GM19025 (cell line): ENCODE data around the gene ATP2A2.
"Not testable (repeated sequence)": the region's sequence is repeated elsewhere in the genome, so short reads cannot be mapped to it uniquely, and the experiment has no call there.

ENCODE experiments used
- ATAC-seq: cut with Tn5 transposase; IDR thresholded peaks from one replicate; pipeline ENCODE4 v1.9.1; 2021; ENCODE audit warnings: mild to moderate bottlenecking, low read depth, moderate library complexity; ENCODE audit not compliant: unreplicated experiment

ATP2A2 gene

GRCh38 chr12:110280779-110281548 lies at the start of gene ATP2A2:
TSS of gene ATP2A2 (plus strand) at chr12:110281247. CDS start at chr12:110281790, 543 bp downstream.
- peak; percentile 79 for ATAC-seq

DNA sequence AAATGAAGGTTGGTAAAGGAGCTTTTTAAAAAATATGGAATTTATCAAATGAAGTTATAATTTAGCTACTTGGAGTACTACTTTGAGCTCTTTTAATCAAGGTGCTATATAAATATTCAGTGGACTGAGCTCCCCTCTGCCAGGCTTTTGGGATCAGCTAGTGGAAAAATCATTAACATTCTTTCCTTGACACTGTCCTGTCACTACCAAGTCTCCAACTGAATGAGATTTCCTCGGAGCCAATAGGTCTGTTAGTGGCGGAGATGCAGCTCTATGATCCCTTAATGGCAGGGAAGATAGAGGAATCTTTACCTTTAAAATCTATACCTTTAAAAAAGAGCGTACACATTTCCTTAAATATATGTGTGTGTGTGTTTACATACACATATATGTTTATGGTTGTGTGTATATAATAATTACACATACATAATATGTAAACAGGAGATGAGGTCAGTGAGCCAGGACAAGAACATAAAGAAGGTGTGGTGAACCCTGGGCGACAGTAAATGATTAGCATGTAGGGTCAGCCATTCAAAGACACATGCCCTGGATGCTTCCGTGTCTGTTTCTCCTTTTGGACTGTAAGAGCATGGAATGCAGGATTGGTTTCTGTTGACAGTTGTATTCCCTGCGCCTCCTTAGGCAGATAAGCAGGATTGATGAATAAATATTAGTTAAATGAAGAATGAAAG lies 47.7 kb upstream of the ATP2A2 start:
- ATAC-seq = no peak

DNA sequence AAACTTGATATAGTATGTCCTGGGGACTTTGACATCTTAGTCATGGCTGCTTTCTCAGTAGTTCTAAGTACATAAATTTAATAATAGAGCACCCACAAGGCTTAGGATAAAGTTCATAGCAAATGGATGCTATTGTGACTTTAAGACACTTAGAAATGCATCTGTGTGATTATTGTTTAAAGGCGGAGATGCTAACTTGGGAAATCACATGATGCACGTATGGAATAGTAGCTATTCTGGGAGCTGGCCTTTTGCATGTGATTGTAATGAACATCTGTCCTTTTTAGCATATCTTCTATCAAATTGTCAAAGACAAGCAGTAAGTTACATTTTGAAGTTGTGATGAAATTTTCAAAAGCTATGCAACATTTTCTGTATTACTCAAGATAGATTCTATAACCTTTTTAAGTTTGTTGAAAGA lies 46.7 kb upstream of the ATP2A2 start:
- no peak for ATAC-seq

- ATAC-seq = no peak
Observed at GRCh38 chr12:110234755-110235154, 46.3 kb upstream of the ATP2A2 start.

DNA sequence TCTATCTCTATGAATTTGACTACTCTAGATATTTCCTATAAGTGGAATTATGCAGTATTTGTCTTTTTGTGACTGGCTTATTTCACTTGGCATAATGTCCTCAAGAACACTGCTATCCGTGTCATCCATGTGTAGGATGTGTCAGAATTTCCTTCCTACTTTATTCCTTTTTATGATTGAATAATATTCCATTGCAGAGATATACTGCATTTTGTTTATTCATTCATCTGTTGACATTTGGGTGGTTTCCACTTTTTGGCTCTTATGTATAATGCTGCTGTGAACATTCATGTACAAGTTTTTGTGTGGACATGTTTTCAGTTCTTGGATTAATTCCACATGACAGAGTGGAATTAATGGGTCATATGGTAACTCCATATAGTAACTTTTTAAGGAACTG lies 45.7 kb upstream of the ATP2A2 start:
- no peak for ATAC-seq

- no peak for ATAC-seq
Observed at GRCh38 chr12:110243227-110243626, 37.8 kb upstream of the ATP2A2 start.

- ATAC-seq = no peak
Observed at GRCh38 chr12:110244372-110244771, 36.7 kb upstream of the ATP2A2 start.

DNA sequence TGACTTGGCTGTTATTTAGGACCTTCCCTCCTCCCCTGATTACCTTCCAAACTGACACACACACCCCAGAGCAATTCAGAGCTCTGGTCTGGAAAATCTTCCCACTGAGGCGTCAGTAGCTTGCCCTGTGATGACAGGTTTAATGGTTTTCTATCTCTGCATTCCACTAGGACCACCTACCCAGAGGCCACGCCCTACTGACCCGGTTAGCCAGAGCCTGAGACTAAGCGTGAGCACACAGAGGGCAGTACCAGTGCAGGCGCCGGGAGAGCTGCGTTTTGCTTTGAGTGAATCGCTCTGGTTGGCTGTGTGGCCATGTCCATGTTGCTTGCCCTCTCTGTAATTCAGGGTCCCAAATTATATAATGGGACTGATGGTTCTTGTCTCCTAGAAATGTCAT lies 36.2 kb upstream of the ATP2A2 start:
- ATAC-seq = no peak

DNA sequence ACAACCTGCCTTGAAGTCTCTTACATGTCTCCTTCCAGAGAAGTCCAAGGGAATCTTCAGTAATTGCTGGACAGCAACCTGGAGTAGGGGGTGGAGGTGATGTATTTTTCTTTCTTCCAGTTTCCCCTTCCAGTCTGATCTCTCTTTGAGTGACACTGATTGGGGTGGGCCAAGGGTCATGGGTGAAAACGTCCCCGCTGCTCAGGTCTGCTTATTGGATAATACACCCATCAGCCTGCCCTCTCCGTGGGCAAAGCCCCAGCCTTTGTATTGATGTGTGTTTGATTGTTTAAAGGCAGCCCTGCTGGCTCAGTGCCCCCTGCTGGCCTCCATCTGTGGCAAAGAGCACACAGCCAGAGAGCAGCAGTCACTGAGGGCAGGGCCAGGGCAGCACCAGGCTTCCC lies 35.7 kb upstream of the ATP2A2 start:
- ATAC-seq = no peak

GRCh38 chr12:110246636-110247339 lies 34.3 kb upstream of the ATP2A2 start:
- ATAC-seq = no peak

DNA sequence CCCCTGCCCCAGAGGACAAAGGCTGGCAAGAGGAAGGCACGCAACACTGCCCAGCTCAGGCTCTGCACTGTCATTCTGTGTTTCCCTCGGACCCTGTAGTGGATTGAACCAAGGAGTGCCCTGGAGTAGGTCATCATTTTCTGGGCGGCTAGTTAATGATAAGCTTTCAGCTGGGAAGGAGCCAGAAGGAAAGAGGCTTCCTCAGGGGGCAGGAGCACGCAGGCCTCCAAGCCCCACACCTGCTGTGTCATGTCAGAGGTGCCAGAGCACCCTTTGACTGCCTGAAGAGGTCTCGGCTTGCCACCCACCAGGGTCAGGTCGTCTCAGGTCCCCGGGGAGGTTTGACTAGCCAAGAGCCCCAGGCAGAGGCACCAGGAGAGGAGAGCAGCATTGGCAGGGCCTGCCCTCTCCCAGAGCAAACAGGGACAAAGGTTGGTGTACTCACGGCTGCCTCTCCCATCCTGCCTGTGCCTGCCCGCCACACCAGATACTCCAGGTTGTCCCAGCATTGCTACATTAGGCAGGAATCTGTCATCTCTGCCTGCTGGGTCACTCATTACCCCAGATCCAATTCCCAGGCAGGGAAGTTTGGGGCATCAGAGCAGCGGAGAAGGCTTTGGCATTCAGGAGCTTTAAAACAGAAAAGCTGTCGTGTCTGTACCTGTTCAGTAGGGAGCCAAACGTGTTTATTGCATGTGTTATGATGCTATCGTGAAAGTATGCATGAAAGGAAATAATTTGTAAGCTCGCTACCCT lies 33.5 kb upstream of the ATP2A2 start:
- ATAC-seq = no peak

- no peak for ATAC-seq
Observed at GRCh38 chr12:110248096-110248447, 33.0 kb upstream of the ATP2A2 start.

DNA sequence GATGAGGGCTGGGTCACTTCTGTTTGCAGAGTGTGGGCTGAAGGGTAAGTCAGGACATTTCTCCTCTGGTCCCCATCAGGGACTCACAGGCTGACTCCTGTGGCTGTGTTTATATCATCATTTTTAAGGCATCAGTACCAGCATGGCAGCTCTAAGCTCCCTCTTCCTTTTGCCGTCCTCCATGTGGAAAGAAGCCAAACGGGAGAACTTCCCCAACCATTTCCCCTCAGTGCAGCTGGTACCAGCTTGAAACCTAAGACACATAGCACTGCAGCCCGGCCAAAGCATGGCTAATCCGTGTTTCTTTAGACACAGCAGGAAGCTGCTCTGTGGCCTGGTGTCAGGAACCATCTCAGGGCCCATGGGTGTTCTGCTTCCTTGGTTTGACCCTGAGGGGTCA lies 31.9 kb upstream of the ATP2A2 start:
- ATAC-seq = no peak

- no peak for ATAC-seq
Observed at GRCh38 chr12:110249716-110250225, 31.3 kb upstream of the ATP2A2 start.

DNA sequence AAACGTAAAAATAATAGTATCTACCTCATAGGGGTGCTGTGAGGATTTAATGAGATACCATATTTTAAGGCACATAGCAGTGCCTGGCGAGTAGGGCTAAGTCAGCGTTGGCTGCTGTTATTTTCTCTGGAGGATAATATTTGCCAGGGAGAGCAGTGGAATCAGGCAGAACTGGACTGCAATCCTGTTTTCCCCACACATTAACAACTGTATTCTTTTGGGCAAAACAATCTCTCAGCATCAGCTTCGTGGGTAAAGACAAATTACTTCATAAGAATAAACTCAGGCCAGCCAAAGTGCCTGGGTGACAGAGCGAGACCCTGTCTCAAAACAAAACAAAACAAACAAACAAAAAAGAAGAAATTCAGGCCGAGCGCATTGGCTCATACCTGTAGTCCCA lies 29.7 kb upstream of the ATP2A2 start:
- no peak for ATAC-seq

GRCh38 chr12:110252716-110253115 lies 28.3 kb upstream of the ATP2A2 start:
- ATAC-seq = no peak

DNA sequence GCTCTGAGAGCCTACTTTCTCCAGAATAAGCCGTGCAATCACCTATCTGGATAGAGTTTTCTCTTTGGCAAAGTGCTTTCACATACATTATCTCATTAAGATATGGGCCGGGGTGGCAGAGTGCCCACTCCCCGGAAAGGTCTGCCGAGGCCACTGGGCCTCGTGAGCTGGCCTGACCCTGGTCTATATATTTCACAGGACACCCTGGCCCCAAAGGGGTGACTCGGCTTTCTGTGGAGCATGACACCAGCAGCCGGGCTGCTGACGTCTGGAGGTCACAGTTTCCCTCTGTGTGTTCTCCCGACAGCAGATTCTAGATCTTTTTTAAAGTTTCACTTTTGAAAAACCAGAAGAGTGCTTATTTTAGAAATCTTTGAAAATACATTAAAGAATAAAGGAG lies 27.9 kb upstream of the ATP2A2 start:
- ATAC-seq = no peak

DNA sequence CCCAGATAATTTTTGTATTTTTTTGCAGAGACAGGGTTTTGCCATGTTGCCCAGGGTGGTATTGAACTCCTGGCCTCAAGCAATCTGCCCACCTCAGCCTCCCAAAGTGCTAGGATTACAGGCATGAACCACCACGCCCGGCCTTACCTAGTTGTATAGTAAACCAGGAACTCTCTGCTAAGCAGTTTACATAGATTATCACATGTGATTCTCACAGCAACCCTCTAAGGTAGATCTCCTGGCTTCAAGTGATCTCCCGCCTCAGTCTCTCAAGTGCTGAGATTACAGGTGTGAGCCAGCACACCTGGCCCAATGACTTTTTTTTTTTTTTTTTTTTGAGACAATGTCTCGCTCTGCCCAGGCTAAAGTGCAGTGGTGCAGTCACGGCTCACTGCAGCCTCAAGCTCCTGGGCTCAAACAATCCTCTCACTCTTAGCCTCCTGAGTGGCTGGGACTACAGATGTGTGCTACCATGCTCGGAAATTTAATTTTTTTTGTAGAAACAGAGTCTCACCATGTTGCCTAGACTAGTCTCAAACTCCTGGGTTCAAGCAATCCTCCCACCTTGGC lies 26.0 kb upstream of the ATP2A2 start:
- ATAC-seq = no peak

GRCh38 chr12:110255890-110256456 lies 25.1 kb upstream of the ATP2A2 start:
- not testable (repeated sequence) for ATAC-seq
